ENCODE measurements around the gene CACNA1E. TPM values are rescaled to one million over a fixed set of nuclear protein-coding genes. Genes with fewer than 3 reads are reported as not detected.

CACNA1E gene
- total and polyA plus RNA-seq, 2 of the 13 experiments (the other 11 are each of a cell fraction or from before 2014, with no cell fraction given), result not detected

GRCh38 chr1:181651276-181651675 lies 168.0 kb downstream of the CACNA1E start:
- Histone ChIP-seq H3K36me3 (replicated peaks in 1 of 2; ENCODE audit: control insufficient read depth in 1 of 2, insufficient read depth in 2 of 2, low read length in 2 of 2) (no peaks in the 10 kb centered on the region), H2AFZ (ENCODE audit: low read length) (no peak overlapping the region), H3K4me2 (ENCODE audit: low read depth, low read length) (no peak overlapping the region), H3K9ac (ENCODE audit: insufficient read depth, low read depth, low read length) (no peak overlapping the region), H3K27me3 (ENCODE audit: control insufficient read depth in 1 of 2, insufficient read depth in 2 of 2, low read length in 2 of 2) (peaks cover 0 to 7% of the 10 kb centered on the region in 2 experiments; a peak in 1 of 5 replicates), H3K4me3 (replicated peaks in 1 of 3; ENCODE audit: insufficient read depth in 1 of 3, low read depth in 2 of 3, low read length in 3 of 3) (no peak overlapping the region), H3K27ac (ENCODE audit: extremely low read length, insufficient read depth, low read length) (no peak overlapping the region), H3K4me1 (ENCODE audit: insufficient read depth, low read length) (no peaks in the 10 kb centered on the region), H3K9me3 (ENCODE audit: low read length) (no peaks in the 10 kb centered on the region), H3K79me2 (ENCODE audit: insufficient read depth, low read length) (no peaks in the 10 kb centered on the region), H4K20me1 (ENCODE audit: insufficient read depth, low read length) (no peaks in the 10 kb centered on the region)
- intact Hi-C loops (cut with micrococcal nuclease; ENCODE audit: unreplicated experiment), result no loop called here
- in situ Hi-C loops (cut with HindIII; ENCODE audit: extremely low pct_ligation_motif_present, low pct_unique_long_range_greater_than_20kb), result no loop called here
- ChIA-PET POLR2A (no interaction called here), CTCF (ENCODE audit: low intra/inter-chr PET ratio, low total read pairs) (no interaction called here)
- TF ChIP-seq NCOA1 (CRISPR knock-in tag; IDR thresholded peaks at IDR 0.05) (no peak), PHB2 (IDR thresholded peaks at IDR 0.05; ENCODE audit: partially characterized antibody) (no peak), SMAD3 (CRISPR knock-in tag; IDR thresholded peaks at IDR 0.05) (no peak), ZNF10 (CRISPR knock-in tag; IDR thresholded peaks at IDR 0.05; ENCODE audit: borderline replicate concordance, low read depth) (no peak)
- BruUV-seq (replicated peaks), result no TSS peak
- no peak for ATAC-seq
- no peak for FAIRE-seq
- DNase-seq (ENCODE audit: low spot score), result no peak
- WGBS (ENCODE audit: low lambda C conversion rate), result 0% methylated on average over 1 of the region's 1 CpG

GRCh38 chr1:181655756-181656155 lies 172.4 kb downstream of the CACNA1E start:
- no peak overlapping the region for H3K27ac ChIP-seq (ENCODE audit: extremely low read length, insufficient read depth, low read length)
- no peak for DNase-seq (ENCODE audit: low spot score)
- ATAC-seq, result no peak
- no peak overlapping the region for H3K9ac ChIP-seq (ENCODE audit: insufficient read depth, low read depth, low read length)
- H3K4me2 ChIP-seq (ENCODE audit: low read depth, low read length), result no peak overlapping the region
- H3K36me3 ChIP-seq (replicated peaks in 1 of 2; ENCODE audit: control insufficient read depth in 1 of 2, insufficient read depth in 2 of 2, low read length in 2 of 2), result no peaks in the 10 kb centered on the region
- BruUV-seq (replicated peaks), result no TSS peak
- no peak overlapping the region for H2AFZ ChIP-seq (ENCODE audit: low read length)
- ChIA-PET CTCF (ENCODE audit: low intra/inter-chr PET ratio, low total read pairs) (no interaction called here), POLR2A (no interaction called here)
- FAIRE-seq, result no peak
- H4K20me1 ChIP-seq (ENCODE audit: insufficient read depth, low read length), result no peaks in the 10 kb centered on the region
- TF ChIP-seq ZNF562 (CRISPR knock-in tag; IDR thresholded peaks at IDR 0.05; ENCODE audit: borderline replicate concordance) (no peak), CREB1 (IDR thresholded peaks at IDR 0.05) (peak; percentile 51), CREB1 (CRISPR knock-in tag; IDR thresholded peaks at IDR 0.05) (no peak), FLYWCH1 (CRISPR knock-in tag; IDR thresholded peaks at IDR 0.05) (no peak), ZUFSP (CRISPR knock-in tag; IDR thresholded peaks at IDR 0.05; ENCODE audit: borderline replicate concordance) (no peak), SAFB2 (CRISPR knock-in tag; IDR thresholded peaks at IDR 0.05; ENCODE audit: borderline replicate concordance, low read depth) (no peak), ZNF740 (CRISPR knock-in tag; IDR thresholded peaks at IDR 0.05) (no peak), KDM5A (IDR thresholded peaks at IDR 0.05; ENCODE audit: borderline replicate concordance, low read length) (no peak), ATF7 (IDR thresholded peaks at IDR 0.05) (0 out of 2 replicates have a peak, but pooled peaks have one; percentile 19), ATF7 (CRISPR knock-in tag; IDR thresholded peaks at IDR 0.05) (no peak), THAP11 (CRISPR knock-in tag; IDR thresholded peaks at IDR 0.05) (no peak)
- peaks cover 21% of the 10 kb centered on the region for H3K4me1 ChIP-seq (ENCODE audit: insufficient read depth, low read length)
- H3K9me3 ChIP-seq (ENCODE audit: low read length), result peaks cover 3% of the 10 kb centered on the region; the same call in 1 of the 2 replicates
- no peaks in the 10 kb centered on the region for H3K27me3 ChIP-seq (ENCODE audit: control insufficient read depth in 1 of 2, insufficient read depth in 2 of 2, low read length in 2 of 2)
- 42% methylated on average over 2 of the region's 2 CpGs for WGBS (ENCODE audit: low lambda C conversion rate)
- no peaks in the 10 kb centered on the region for H3K79me2 ChIP-seq (ENCODE audit: insufficient read depth, low read length)
- in situ Hi-C loops (cut with HindIII; ENCODE audit: extremely low pct_ligation_motif_present, low pct_unique_long_range_greater_than_20kb) (no loop called here), intact Hi-C loops (cut with micrococcal nuclease; ENCODE audit: unreplicated experiment) (no loop called here)
- no peak overlapping the region for H3K4me3 ChIP-seq (replicated peaks in 1 of 3; ENCODE audit: insufficient read depth in 1 of 3, low read depth in 2 of 3, low read length in 3 of 3)

All from HepG2 (cell line).